GM10248 (cell line): ENCODE results near the gene SPSB3.

Source experiments
- CTCF ChIA-PET: fragments of 300-600 bp; sonication (Branson Sonifier 250); formaldehyde crosslinking; extraction: SDS; loops from one replicate; lab custom pipeline; 2021; ENCODE audit warnings: antibody characterized with exemption; lab: Yijun Ruan, JAX
- POLR2A ChIA-PET: fragments of 350-650 bp; sonication (Branson Sonifier 250); formaldehyde crosslinking; extraction: SDS; loops from one replicate; lab custom pipeline; 2020; ENCODE audit warnings: antibody characterized with exemption; lab: Yijun Ruan, JAX
- DNase-seq: peaks from one replicate; pipeline ENCODE4 v3.0.0; 2012; ENCODE audit errors: extremely low spot score
- CTCF ChIP-seq: IDR thresholded peaks from 2 replicates; pipeline ENCODE4 v1.5.1; 2012; ENCODE audit warnings: mild to moderate bottlenecking, low read depth; ENCODE audit errors: extremely low read depth, missing control alignments, control extremely low read depth

Gene SPSB3

GRCh38 chr16:1764971-1765370 is 17.4 kb downstream of the SPSB3 start:
- DNase-seq, result no peak
- POLR2A ChIA-PET, result interaction anchor here (0.6 kb wide), 1 partner anchor 382 kb away, joined by 4 read pairs; no protein-coding TSS in a partner anchor
- CTCF ChIA-PET, result interaction anchor here (0.9 to 1.6 kb wide), 4 partner anchors 9 to 402 kb away, joined by 3 to 9 read pairs (median 4); partner anchors contain the start of gene MAPK8IP3
- TF ChIP-seq CTCF, result no peak

- CTCF ChIA-PET, result interaction anchor here (1.4 to 1.6 kb wide), 2 partner anchors 10 to 401 kb away, joined by 3 to 9 read pairs; no protein-coding TSS in a partner anchor
- POLR2A ChIA-PET, result no interaction called here
- no peak for DNase-seq
- no peak for TF ChIP-seq CTCF
Observed at GRCh38 chr16:1763521-1764511, 18.6 kb downstream of the SPSB3 start.

- no peak for TF ChIP-seq CTCF
- no peak for DNase-seq
- POLR2A ChIA-PET, result no interaction called here
- CTCF ChIA-PET, result no interaction called here
Observed at GRCh38 chr16:1762879-1763520, 19.4 kb downstream of the SPSB3 start.

GRCh38 chr16:1762196-1762878 is 20.0 kb downstream of the SPSB3 start:
- POLR2A ChIA-PET, result no interaction called here
- DNase-seq, result no peak
- no peak for TF ChIP-seq CTCF
- CTCF ChIA-PET, result no interaction called here

GRCh38 chr16:1761751-1762150 is 20.6 kb downstream of the SPSB3 start:
- TF ChIP-seq CTCF, result no peak
- POLR2A ChIA-PET, result no interaction called here
- CTCF ChIA-PET, result no interaction called here
- no peak for DNase-seq

- ChIA-PET POLR2A (no interaction called here), CTCF (interaction anchor here (1.3 kb wide), 1 partner anchor 37 kb away, joined by 3 read pairs; no protein-coding TSS in a partner anchor)
- no peak for TF ChIP-seq CTCF
- DNase-seq, result no peak
Observed at GRCh38 chr16:1760911-1761310, 21.5 kb downstream of the SPSB3 start.
